Measurements from ENCODE around the gene RIBC1. TPM values are rescaled to one million over a fixed set of nuclear protein-coding genes. Genes with fewer than 3 reads are reported as not detected.

RIBC1 gene
- total and polyA plus RNA-seq, 11 donors, result 0.28 to 1.7 (median 0.61) TPM

GRCh38 chrX:53435997-53436396 lies 13.3 kb downstream of the RIBC1 start:
- WGBS, 4 donors, result 3 to 8% (median 6%) methylated on average over 4 of the region's 4 CpGs
- DNase-seq, result peak in 4 of 5 donors; percentile 26 to 64 (median 44)
- H3K27ac ChIP-seq, result no peak overlapping the region
- H3K4me3 ChIP-seq, result no peak overlapping the region
- H3K36me3 ChIP-seq, result peaks cover 0 to 17% (median 12%) of the 10 kb centered on the region in 9 donors
- peak in 3 of 4 donors; percentile 56 to 68 (median 67) for ATAC-seq
- peak; percentile 50 to 87 (median 68) for TF ChIP-seq CTCF (IDR thresholded peaks at IDR 0.05)
- no peak for TF ChIP-seq POLR2A (IDR thresholded peaks at IDR 0.05)
- peaks cover 0 to 27% (median 0%) of the 10 kb centered on the region in 9 donors for H3K27me3 ChIP-seq
- H3K4me1 ChIP-seq, result peaks cover 0 to 30% (median 5%) of the 10 kb centered on the region in 12 donors
- intact Hi-C loops (cut with DNase I), result loop anchor here in 8 of 10 donors (2.0 to 10.0 kb wide), 4 partner anchors 119 to 151 kb away; partner anchors contain the start of gene IQSEC2 (in 2 of the 8)
- H3K9me3 ChIP-seq, result no peaks in the 10 kb centered on the region

GRCh38 chrX:53437206-53437605 lies 14.5 kb downstream of the RIBC1 start:
- no peak for TF ChIP-seq CTCF (IDR thresholded peaks at IDR 0.05)
- no peak for TF ChIP-seq POLR2A (IDR thresholded peaks at IDR 0.05)
- Histone ChIP-seq H3K4me3 (no peak overlapping the region), H3K27ac (no peak overlapping the region), H3K36me3 (peaks cover 0 to 6% (median 1%) of the 10 kb centered on the region in 9 donors), H3K4me1 (peaks cover 0 to 42% (median 6%) of the 10 kb centered on the region in 12 donors), H3K9me3 (no peaks in the 10 kb centered on the region), H3K27me3 (peaks cover 0 to 31% (median 0%) of the 10 kb centered on the region in 9 donors)
- intact Hi-C loops (cut with DNase I), result loop anchor here in 8 of 10 donors (2.0 to 10.0 kb wide), 4 partner anchors 120 to 152 kb away; partner anchors contain the start of gene IQSEC2 (in 2 of the 8)
- WGBS, 4 donors, result 68 to 79% (median 75%) methylated on average over 2 of the region's 2 CpGs
- DNase-seq (no peak), ATAC-seq (no peak)

GRCh38 chrX:53438174-53438831 lies 15.6 kb downstream of the RIBC1 start:
- no peaks in the 10 kb centered on the region for H3K9me3 ChIP-seq
- H3K36me3 ChIP-seq, result no peaks in the 10 kb centered on the region
- DNase-seq, result no peak
- 56 to 66% (median 63%) methylated on average over 5 of the region's 5 CpGs for WGBS, 4 donors
- no peak overlapping the region for H3K4me3 ChIP-seq
- H3K27ac ChIP-seq, result no peak overlapping the region
- H3K27me3 ChIP-seq, result peaks cover 0 to 35% (median 0%) of the 10 kb centered on the region in 9 donors
- intact Hi-C loops (cut with DNase I), result loop anchor here in 7 of 10 donors (5.0 to 10.0 kb wide), 3 partner anchors 121 to 154 kb away; partner anchors contain the start of gene IQSEC2 (in 2 of the 7)
- ATAC-seq, result no peak
- TF ChIP-seq POLR2A (IDR thresholded peaks at IDR 0.05), result no peak
- no peak for TF ChIP-seq CTCF (IDR thresholded peaks at IDR 0.05)
- H3K4me1 ChIP-seq, result peaks cover 0 to 42% (median 6%) of the 10 kb centered on the region in 12 donors

GRCh38 chrX:53438832-53439230 lies 16.2 kb downstream of the RIBC1 start:
- Histone ChIP-seq H3K27me3 (peaks cover 0 to 35% (median 0%) of the 10 kb centered on the region in 9 donors), H3K4me1 (peaks cover 0 to 37% (median 4%) of the 10 kb centered on the region in 12 donors), H3K36me3 (no peaks in the 10 kb centered on the region), H3K9me3 (no peaks in the 10 kb centered on the region), H3K27ac (no peak overlapping the region), H3K4me3 (no peak overlapping the region)
- WGBS, 4 donors, result 62 to 82% (median 74%) methylated on average over 1 of the region's 1 CpG
- intact Hi-C loops (cut with DNase I), result loop anchor here in 7 of 10 donors (5.0 to 10.0 kb wide), 3 partner anchors 122 to 154 kb away; partner anchors contain the start of gene IQSEC2 (in 2 of the 7)
- ATAC-seq, result no peak
- TF ChIP-seq CTCF (IDR thresholded peaks at IDR 0.05), result no peak
- no peak for TF ChIP-seq POLR2A (IDR thresholded peaks at IDR 0.05)
- DNase-seq, result no peak

All from heart left ventricle (tissue), 16 donors.